ENCODE measurements around the gene CFAP299.
"Not testable (repeated sequence)": the region's sequence is repeated elsewhere in the genome, so short reads cannot be mapped to it uniquely, and the experiment has no call there.

Gene CFAP299

GRCh38 chr4:80610199-80610598 lies 274.7 kb downstream of the CFAP299 start:
- DNase-seq (ENCODE audit: low read depth in 2 of 2) = no peak

- DNase-seq (ENCODE audit: low read depth in 2 of 2) = no peak
These were observed 275.5 kb downstream of the CFAP299 start for GRCh38 chr4:80610845-80611677.

- no peak for DNase-seq (ENCODE audit: low read depth in 2 of 2)
These were observed 276.1 kb downstream of the CFAP299 start for GRCh38 chr4:80611678-80611979.

- no peak for DNase-seq (ENCODE audit: low read depth in 2 of 2)
These were observed 277.9 kb downstream of the CFAP299 start for GRCh38 chr4:80613470-80613869.

GRCh38 chr4:80614319-80614718 lies 278.8 kb downstream of the CFAP299 start:
- no peak for DNase-seq (ENCODE audit: low read depth in 2 of 2)

- DNase-seq (ENCODE audit: low read depth in 2 of 2) = no peak
These were observed 279.6 kb downstream of the CFAP299 start for GRCh38 chr4:80615099-80615498.

- no peak for DNase-seq (ENCODE audit: low read depth in 2 of 2)
These were observed 283.6 kb downstream of the CFAP299 start for GRCh38 chr4:80619070-80619674.

GRCh38 chr4:80631861-80632260 lies 296.3 kb downstream of the CFAP299 start:
- DNase-seq (ENCODE audit: low read depth in 2 of 2) = no peak

GRCh38 chr4:80637190-80637589 lies 301.7 kb downstream of the CFAP299 start:
- DNase-seq (ENCODE audit: low read depth in 2 of 2) = no peak

- no peak for DNase-seq (ENCODE audit: low read depth in 2 of 2)
These were observed 310.5 kb downstream of the CFAP299 start for GRCh38 chr4:80646061-80646460.

GRCh38 chr4:80655662-80656061 lies 320.1 kb downstream of the CFAP299 start:
- DNase-seq (ENCODE audit: low read depth in 2 of 2) = no peak

GRCh38 chr4:80670118-80670517 lies 334.6 kb downstream of the CFAP299 start:
- not testable (repeated sequence) for DNase-seq (ENCODE audit: low read depth in 2 of 2)

- DNase-seq (ENCODE audit: low read depth in 2 of 2) = no peak
These were observed 342.9 kb downstream of the CFAP299 start for GRCh38 chr4:80678413-80678812.

- no peak for DNase-seq (ENCODE audit: low read depth in 2 of 2)
These were observed 345.4 kb downstream of the CFAP299 start for GRCh38 chr4:80680934-80681333.

GRCh38 chr4:80685214-80685613 lies 349.7 kb downstream of the CFAP299 start:
- no peak for DNase-seq (ENCODE audit: low read depth in 2 of 2)

GRCh38 chr4:80687736-80688135 lies 352.2 kb downstream of the CFAP299 start:
- not testable (repeated sequence) for DNase-seq (ENCODE audit: low read depth in 2 of 2)

- DNase-seq (ENCODE audit: low read depth in 2 of 2) = no peak
These were observed 358.6 kb downstream of the CFAP299 start for GRCh38 chr4:80694171-80694570.

- DNase-seq (ENCODE audit: low read depth in 2 of 2) = no peak
These were observed 369.8 kb downstream of the CFAP299 start for GRCh38 chr4:80705311-80705710.

GRCh38 chr4:80709082-80709869 lies 373.7 kb downstream of the CFAP299 start:
- no peak for DNase-seq (ENCODE audit: low read depth in 2 of 2)

GRCh38 chr4:80710748-80711451 lies 375.4 kb downstream of the CFAP299 start:
- DNase-seq (ENCODE audit: low read depth in 2 of 2) = no peak

- no peak for DNase-seq (ENCODE audit: low read depth in 2 of 2)
These were observed 376.4 kb downstream of the CFAP299 start for GRCh38 chr4:80711956-80712355.

GRCh38 chr4:80713409-80713808 lies 377.9 kb downstream of the CFAP299 start:
- DNase-seq (ENCODE audit: low read depth in 2 of 2) = no peak

Measured in stimulated activated CD8-positive, alpha-beta memory T cell treated with anti-CD3 and anti-CD28 coated beads, Interleukin-7, amount 100 ng/mL, for 1 hour (primary cell).